Stimulated activated CD8-positive, alpha-beta memory T cell treated with anti-CD3 and anti-CD28 coated beads, Interleukin-12 subunit alpha, Interleukin-12 subunit beta, amount 100 ng/mL, for 4 hours (primary cell): ENCODE measurements around the gene KRTAP3-1.

Experiments
- DNase-seq: peaks from one replicate; pipeline ENCODE4 v3.0.0-alpha.2; 2020; ENCODE audit warnings: low read depth

KRTAP3-1 gene

DNA sequence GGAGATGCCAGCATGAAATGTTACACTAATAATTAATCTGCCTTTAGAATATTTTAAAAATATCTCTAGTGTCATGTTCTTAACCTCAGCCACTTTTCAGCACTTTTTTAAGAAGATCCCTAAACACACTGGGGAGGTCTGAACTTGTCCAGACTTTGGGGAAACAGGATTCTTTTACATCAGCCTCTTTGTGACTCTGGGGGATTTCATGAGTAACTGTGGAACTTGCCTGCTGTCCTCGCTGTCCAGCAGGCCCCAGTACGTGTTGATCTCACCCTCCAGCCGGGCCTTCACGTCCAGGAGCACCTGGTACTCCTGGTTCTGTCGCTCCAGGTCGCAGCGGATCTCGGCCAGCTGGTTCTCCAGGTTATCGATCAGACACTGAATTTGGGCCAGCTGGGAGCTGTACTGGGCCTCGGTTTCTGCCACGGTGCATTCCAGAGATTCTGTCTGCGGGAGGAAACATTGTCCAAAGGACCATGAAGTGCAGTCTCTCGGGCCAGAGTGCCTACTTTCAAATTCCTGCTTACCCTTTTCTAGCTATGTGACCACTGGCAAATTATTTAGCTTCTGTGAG is 30.3 kb downstream of the KRTAP3-1 start:
- DNase-seq = no peak

DNA sequence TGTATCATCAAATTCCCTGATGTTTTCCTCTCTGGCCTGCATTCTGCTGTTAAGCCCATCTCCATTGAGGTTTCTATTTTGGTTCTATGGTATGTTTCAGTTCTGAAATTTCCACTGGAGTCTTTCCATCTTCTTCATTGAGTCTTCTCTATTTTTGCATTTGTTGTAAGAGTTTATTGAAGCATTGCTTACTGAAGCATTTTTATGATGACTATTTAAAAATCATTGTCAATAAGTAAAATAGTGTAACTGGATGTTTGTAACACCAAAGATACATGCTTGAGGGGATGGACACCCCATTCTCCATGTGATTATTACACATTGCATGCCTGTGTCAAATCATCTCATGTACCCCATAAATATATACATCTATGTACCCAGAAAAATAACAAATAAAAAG is 33.4 kb downstream of the KRTAP3-1 start:
- DNase-seq = no peak

DNA sequence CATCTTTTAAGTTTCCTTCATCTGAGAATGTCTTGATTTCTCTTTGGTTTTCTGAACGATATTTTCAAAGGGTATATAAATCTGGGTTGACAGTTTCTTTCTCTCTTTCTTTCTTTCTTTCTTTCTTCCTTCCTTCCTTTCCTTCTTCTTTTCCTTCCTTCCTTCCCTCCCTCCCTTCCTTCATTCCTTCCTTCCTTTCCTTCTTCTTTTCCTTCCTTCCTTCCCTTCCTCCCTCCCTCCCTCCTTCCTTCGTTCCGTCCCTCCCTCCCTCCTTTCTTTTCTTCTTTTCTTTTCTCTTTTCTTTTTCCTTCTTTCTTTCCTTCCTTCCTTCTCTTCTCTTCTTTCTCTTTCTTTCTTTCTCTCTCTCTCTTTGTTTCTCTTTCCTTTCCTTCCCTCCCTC is 34.6 kb downstream of the KRTAP3-1 start:
- DNase-seq = no peak

DNA sequence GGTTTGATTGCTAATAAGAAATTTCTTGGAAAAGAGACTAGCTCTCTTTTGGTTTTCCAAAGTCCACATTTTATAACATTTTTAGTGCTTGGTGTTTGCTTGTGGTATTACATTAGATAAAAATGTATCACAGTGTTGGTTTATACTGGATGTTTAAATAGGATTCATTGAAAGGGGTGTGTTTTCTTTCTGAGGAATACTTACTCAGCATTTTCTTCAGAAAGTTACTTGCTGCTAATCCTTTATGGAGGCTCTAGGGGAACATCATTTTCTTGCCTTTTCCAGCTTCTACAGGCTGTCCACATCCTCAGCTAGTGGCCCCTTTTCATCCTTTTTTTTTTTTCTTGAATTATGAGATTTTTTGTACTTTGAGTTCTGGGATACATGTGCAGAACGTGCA is 41.3 kb downstream of the KRTAP3-1 start:
- no peak for DNase-seq

DNA sequence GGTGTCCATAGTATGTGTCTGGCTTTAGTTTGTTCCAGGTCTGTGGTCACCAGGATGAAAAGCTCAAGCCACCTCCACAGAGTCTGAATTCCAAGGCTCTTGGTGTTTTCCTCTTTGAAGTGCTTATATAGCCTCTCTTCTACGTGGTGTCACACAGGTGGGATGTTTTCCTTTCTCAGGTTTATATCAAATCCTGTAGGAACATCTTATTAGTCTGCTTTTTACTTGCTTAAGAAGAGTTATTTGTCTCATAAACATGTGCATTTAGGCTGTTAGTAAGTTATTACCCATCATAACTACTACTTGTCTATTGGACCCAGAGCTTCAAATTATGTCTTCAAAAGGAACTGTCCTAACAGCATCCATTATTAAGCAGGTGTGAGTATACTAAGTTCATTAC is 42.1 kb downstream of the KRTAP3-1 start, which contains the start of gene KRT39:
Gene KRT39, minus strand, starts transcription at position 101 of the 400 bp plus-strand sequence. Its CDS starts 92 bp downstream, at position 9.
- no peak for DNase-seq

DNA sequence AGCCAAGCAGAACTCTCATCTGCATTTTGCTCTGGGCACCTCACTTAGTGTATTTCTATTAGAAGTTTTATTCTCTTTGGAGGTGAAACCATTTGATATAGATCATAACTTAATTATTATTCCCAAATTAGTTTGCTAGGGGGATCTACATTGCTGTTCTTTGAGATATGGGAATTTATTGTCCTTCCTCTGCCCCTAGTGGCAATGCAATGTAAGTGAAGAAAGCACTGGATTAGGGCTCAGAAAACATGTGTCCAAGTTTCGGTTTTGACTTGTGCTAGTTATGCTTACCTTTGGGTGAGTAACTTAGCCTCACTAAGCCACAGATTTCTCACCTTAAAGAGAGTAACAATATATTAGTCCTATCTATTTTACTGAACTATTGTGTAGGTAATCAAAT is 45.1 kb downstream of the KRTAP3-1 start:
- DNase-seq = no peak

DNA sequence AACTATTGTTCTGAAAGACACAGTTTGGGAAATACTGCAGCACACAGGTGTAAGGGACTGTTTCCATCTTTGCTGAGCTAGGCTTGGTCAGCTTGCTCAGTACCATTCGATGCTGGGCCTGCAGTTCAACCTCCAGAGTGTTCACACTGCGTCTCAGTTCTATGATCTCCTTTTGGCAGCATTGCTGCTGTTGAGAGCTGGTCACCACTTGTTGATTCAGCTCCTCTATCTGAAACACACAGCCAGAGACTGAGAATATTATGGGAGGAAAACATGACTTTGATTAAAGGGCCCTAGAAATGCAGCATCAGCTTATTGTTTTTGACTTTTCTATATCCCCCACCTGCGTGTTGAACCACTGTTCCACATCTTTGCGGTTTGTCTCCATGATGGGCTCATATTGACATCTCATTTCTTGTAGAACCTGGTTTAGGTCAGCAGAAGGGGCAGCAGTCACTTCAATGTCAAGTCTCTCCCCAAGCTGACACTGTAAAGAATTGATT is 46.8 kb downstream of the KRTAP3-1 start:
- DNase-seq = no peak

DNA sequence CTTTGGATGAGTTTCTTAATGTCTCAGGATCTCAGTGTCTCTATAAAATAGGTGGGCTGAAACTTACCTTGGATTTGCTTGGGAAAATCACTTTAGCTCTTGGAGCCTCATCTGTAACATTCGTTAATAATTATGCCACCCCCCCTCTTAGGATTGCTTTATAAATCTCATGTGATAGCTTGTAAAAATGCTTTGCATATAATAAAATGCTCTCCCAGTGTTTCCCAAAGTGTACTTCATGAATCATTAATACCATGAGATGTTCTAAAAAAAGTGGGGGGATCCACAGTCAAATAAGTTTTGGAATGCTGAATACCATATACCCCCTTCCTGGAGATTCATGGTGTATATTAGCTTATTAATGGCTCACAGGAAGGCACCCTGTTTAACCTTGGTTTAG is 47.3 kb downstream of the KRTAP3-1 start:
- no peak for DNase-seq

DNA sequence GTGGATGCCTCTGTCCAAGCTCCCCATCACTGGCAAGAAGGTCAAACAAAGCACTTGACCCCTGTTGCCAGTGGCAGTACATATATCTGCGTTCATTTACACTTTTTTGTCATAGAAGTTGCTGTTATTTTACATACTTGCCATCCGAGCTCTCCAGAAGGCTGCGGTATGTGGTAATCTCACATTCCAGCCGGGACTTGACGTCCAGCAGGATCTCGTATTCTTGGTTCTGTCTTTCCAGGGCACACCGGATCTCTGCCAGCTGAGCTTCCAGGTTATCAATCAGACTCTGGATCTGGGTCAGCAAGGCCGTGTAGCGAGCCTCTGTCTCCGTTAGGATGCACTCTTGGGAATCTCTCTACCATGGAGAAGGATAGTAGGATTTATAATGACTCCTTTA is 48.8 kb downstream of the KRTAP3-1 start:
- no peak for DNase-seq
